Measurements from ENCODE around the gene ANKRD40.

Gene ANKRD40

GRCh38 chr17:50668838-50669581 is 38.7 kb downstream of the ANKRD40 start:
- no peak for DNase-seq (ENCODE audit: low read depth, low spot score)

- DNase-seq (ENCODE audit: low read depth, low spot score): no peak
These were observed 39.5 kb downstream of the ANKRD40 start for GRCh38 chr17:50668025-50668837.

- DNase-seq (ENCODE audit: low read depth, low spot score): no peak
These were observed 40.3 kb downstream of the ANKRD40 start for GRCh38 chr17:50667259-50668024.

- DNase-seq (ENCODE audit: low read depth, low spot score): no peak
These were observed 41.4 kb downstream of the ANKRD40 start for GRCh38 chr17:50666316-50666715.

GRCh38 chr17:50665838-50666237 is 41.9 kb downstream of the ANKRD40 start:
- DNase-seq (ENCODE audit: low read depth, low spot score): no peak

- DNase-seq (ENCODE audit: low read depth, low spot score): no peak
These were observed 42.8 kb downstream of the ANKRD40 start for GRCh38 chr17:50664788-50665458.

- DNase-seq (ENCODE audit: low read depth, low spot score): no peak
These were observed 43.8 kb downstream of the ANKRD40 start for GRCh38 chr17:50663812-50664374.

- DNase-seq (ENCODE audit: low read depth, low spot score): no peak
These were observed 45.0 kb downstream of the ANKRD40 start for GRCh38 chr17:50662632-50663225.

- DNase-seq (ENCODE audit: low read depth, low spot score): no peak
These were observed 45.8 kb downstream of the ANKRD40 start for GRCh38 chr17:50661795-50662391.

- DNase-seq (ENCODE audit: low read depth, low spot score): no peak
These were observed 46.4 kb downstream of the ANKRD40 start for GRCh38 chr17:50661348-50661747.

- DNase-seq (ENCODE audit: low read depth, low spot score): no peak
These were observed 46.8 kb downstream of the ANKRD40 start for GRCh38 chr17:50660887-50661345.

- DNase-seq (ENCODE audit: low read depth, low spot score): no peak
These were observed 47.5 kb downstream of the ANKRD40 start for GRCh38 chr17:50660042-50660886.

- DNase-seq (ENCODE audit: low read depth, low spot score): no peak
These were observed 48.5 kb downstream of the ANKRD40 start for GRCh38 chr17:50659179-50659578.

GRCh38 chr17:50658616-50659015 is 49.1 kb downstream of the ANKRD40 start:
- DNase-seq (ENCODE audit: low read depth, low spot score): no peak

- DNase-seq (ENCODE audit: low read depth, low spot score): no peak
These were observed 50.1 kb downstream of the ANKRD40 start for GRCh38 chr17:50657627-50658026.

- DNase-seq (ENCODE audit: low read depth, low spot score): no peak
These were observed 50.7 kb downstream of the ANKRD40 start for GRCh38 chr17:50657054-50657453.

GRCh38 chr17:50656509-50656908 is 51.2 kb downstream of the ANKRD40 start:
- DNase-seq (ENCODE audit: low read depth, low spot score): no peak

GRCh38 chr17:50653738-50654137 is 54.0 kb downstream of the ANKRD40 start:
- no peak for DNase-seq (ENCODE audit: low read depth, low spot score)

- DNase-seq (ENCODE audit: low read depth, low spot score): no peak
These were observed 56.1 kb downstream of the ANKRD40 start for GRCh38 chr17:50651661-50652060.
